Measurements from ENCODE around the gene GAS7. TPM values are rescaled to one million over a fixed set of nuclear protein-coding genes. Genes with fewer than 3 reads are reported as not detected.

Gene GAS7
- total RNA-seq, 4 donors from 2014 or later, result 24.7 to 43.3 (median 38.4) TPM

GRCh38 chr17:10192972-10193371 lies 5.4 kb downstream of the GAS7 start:
- TF ChIP-seq, protein P1, sequence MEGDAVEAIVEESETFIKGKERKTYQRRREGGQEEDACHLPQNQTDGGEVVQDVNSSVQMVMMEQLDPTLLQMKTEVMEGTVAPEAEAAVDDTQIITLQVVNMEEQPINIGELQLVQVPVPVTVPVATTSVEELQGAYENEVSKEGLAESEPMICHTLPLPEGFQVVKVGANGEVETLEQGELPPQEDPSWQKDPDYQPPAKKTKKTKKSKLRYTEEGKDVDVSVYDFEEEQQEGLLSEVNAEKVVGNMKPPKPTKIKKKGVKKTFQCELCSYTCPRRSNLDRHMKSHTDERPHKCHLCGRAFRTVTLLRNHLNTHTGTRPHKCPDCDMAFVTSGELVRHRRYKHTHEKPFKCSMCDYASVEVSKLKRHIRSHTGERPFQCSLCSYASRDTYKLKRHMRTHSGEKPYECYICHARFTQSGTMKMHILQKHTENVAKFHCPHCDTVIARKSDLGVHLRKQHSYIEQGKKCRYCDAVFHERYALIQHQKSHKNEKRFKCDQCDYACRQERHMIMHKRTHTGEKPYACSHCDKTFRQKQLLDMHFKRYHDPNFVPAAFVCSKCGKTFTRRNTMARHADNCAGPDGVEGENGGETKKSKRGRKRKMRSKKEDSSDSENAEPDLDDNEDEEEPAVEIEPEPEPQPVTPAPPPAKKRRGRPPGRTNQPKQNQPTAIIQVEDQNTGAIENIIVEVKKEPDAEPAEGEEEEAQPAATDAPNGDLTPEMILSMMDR (IDR thresholded peaks at IDR 0.05; ENCODE audit: low read depth), result no peak

DNA sequence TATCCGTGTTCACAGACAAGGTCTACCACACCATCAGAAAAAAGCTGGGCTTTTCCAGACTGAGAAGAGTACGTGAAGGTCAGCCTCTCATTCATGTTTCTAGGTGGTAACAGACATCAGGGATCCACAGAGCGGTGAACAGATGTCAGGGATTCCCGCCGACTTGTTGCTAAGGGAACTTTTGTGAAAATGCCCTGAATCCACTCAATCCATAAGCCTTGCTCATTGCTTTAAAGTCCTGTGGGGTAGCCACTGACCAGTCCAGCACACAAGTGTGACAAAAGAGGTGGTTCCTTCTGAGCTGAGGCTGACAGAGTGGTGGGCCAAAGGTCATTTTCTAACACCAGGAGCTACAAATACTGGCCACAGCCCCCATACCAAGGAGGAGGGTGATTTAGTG lies 5.9 kb downstream of the GAS7 start:
- TF ChIP-seq, protein P1 (IDR thresholded peaks at IDR 0.05; ENCODE audit: low read depth), result no peak

DNA sequence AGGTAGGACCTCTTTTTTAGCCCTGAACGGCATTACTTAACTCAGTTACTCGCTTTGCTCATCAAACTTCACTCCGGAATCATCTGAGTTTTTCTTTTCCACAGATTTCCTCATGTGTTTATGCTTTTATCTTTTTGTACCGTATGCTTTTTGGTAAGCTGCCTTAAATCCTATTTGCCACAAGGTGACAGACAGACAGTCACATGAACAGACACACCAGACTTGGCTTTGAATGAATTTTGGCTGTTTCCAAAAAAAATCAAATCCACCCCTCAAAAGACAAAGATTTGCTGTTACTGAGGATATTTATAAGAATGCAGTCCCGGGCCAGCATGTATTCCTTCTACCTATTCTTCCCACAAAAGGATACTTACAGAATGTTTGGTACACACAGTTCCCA lies 10.9 kb downstream of the GAS7 start:
- TF ChIP-seq, protein P1 (IDR thresholded peaks at IDR 0.05; ENCODE audit: low read depth), result no peak

DNA sequence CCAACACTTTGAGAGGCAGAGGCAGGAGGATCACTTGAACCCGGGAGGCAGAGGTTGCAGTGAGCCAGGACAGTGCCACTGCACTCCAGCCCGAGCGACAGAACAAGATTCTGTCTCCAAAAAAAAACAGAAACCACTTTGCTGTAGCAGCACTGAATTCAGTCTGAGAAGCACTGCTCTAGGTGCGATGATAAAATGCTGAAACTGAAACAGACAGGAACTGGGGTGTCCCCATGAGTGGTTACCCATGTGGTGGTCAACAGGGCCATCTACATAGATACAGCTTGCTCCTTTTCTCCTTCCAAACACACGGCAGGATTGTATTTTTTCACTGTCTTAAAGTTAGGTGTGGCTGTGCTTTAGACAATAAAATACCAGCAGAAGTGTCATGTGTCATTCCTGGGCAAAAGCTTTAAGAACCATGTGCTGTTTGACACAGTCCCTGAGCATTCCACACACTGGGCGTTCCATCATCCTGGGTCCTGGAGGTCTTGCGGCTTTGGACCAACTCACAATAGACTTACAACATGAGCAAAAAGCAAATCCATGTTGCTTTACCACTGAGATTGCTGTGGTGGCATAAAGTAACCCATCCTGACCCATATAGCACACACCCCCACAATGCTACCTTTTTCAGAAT lies 11.5 kb downstream of the GAS7 start:
- TF ChIP-seq, protein P1 (IDR thresholded peaks at IDR 0.05; ENCODE audit: low read depth), result no peak

DNA sequence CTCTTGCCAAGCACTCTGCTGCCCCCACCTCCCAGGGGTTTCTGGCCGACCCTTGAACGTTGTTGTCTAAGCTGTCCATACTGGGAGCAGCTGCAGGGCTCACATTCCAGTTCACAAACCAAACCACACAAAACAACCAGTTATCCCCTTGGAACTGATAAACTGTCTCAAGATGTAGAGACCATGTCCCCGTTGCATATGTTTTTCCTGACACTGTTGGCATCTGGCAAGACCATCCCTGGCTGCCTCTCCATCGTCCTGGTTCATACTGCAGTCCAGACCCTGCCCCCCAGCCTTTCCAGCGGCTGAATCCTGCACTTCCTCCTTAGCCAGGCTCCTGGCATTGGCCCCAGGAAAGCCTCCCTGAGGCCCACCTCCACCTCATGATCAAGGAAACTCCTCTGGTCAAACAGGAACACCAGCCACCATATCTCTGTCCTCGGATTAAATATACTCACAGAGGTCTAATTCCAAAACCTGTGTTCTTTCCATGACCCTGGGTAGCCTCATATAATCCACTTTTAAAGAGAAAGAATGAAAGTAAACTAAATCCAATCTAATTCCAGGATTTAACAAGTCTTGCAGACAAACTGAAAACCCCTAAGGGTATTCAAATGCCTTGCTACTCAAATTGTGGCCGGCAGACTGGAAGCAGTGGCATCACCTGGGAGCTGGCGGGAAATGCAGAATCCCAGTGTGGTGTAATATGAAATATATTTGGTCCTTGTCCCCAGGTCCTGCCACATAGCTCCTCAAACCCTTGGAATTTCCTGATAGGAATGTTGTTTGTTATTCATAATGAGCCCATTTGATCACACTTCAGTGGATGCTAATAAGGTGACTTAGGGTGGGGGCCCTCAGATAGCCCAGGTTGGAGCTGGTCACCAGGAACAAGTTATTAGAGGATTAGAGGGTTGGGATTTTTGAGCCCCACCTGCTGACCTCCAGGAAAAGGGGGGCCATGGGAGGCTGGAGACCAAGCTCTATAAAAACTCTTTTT lies 14.2 kb downstream of the GAS7 start:
- TF ChIP-seq, protein P1 (IDR thresholded peaks at IDR 0.05; ENCODE audit: low read depth), result no peak

DNA sequence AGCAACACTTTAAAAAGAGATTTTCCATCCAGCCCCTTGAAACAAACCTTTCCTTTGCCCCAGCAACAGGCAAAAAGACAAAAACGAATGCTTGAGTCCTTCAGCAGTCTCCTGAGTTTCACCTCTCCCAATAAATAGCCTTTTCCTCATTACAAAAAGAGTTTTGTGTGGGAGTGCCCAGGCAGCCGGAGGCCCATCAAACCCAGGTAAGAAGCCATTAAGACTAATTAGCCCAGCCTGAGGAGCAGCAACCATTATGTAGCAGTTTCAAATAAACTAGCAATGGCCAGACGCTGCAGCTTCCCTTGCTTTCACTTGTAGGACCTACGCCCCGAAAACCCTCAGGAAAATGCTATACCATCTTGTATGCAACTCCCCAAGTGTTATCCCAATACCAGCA lies 15.6 kb downstream of the GAS7 start:
- TF ChIP-seq, protein P1 (IDR thresholded peaks at IDR 0.05; ENCODE audit: low read depth), result no peak

DNA sequence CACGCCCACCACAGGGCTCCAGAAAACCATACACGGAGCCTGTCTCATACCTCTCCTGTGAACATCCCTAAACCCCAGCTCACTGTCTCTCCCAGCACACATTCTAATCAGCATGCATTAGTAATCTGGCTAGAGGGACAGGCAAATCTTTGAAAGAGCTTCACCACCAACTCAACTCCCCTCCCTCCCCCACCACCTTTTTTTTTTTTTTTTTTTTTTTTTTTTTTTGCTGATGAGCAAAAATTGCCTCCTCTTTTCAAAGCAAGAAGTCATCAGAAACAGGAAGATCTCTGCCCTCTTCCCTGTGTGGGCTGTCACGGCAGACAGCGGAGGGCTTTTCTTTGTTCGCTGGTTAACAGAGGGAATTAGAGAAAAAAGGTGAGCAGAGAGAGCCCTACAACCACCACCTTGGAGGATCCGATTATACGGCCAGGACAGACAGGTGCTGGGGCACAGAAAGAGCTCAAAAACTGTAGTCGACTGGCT lies 19.9 kb downstream of the GAS7 start:
- TF ChIP-seq, protein P1 (IDR thresholded peaks at IDR 0.05; ENCODE audit: low read depth), result no peak

Data from subcutaneous adipose tissue (tissue), 4 donors.